GM18511 (cell line): ENCODE data around the gene GLG1.

ENCODE experiments used
- ATAC-seq: cut with Tn5 transposase; IDR thresholded peaks from one replicate; pipeline ENCODE4 v1.9.1; 2021; ENCODE audit warnings: mild to moderate bottlenecking, moderate library complexity; ENCODE audit not compliant: unreplicated experiment

Gene GLG1

GRCh38 chr16:74611721-74612120 lies 4.8 kb upstream of the GLG1 start:
- ATAC-seq = no peak

DNA sequence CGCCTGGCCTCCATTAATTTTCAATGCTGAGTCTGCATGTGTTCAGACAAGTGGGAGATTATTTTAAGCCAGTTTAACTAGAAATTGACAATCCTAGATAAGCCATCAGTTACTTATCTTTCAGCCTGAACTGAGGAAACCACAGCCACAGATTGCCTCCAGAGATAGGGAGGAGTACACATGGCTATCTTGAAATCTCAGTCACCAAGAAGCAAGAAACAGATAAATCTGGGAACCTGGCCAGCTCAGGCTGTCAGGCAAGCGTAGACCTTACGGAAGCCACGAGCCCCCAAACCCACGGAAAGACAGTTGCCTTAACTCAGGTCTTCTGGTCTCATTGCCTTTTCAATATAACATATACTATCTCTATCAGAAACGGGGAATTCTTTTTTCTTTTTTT lies 2.0 kb upstream of the GLG1 start:
- no peak for ATAC-seq

DNA sequence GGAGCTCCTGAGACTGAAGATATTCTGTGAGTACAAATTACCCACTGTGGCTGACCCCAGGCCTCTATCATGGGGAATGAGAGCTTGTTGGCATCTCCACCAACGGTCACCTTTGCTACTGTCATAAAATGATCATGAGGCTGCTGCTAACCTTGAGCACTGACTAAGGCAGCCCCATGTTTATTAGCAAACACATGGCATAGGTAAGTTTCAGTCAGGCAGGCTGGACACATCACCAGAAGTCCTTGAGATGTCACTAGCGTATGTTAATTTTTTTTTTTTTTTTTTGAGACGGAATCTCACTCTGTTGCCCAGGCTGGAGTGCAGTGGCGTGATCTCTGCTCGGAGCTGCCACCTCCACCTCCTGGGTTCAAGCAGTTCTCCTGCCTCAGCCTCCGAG lies 1.5 kb upstream of the GLG1 start:
- no peak for ATAC-seq

- no peak for ATAC-seq
Measured at GRCh38 chr16:74607962-74608356, 1.0 kb upstream of the GLG1 start.

- peak; percentile 45 for ATAC-seq
Measured at GRCh38 chr16:74607310-74607961, 522 bp upstream of the GLG1 start.

DNA sequence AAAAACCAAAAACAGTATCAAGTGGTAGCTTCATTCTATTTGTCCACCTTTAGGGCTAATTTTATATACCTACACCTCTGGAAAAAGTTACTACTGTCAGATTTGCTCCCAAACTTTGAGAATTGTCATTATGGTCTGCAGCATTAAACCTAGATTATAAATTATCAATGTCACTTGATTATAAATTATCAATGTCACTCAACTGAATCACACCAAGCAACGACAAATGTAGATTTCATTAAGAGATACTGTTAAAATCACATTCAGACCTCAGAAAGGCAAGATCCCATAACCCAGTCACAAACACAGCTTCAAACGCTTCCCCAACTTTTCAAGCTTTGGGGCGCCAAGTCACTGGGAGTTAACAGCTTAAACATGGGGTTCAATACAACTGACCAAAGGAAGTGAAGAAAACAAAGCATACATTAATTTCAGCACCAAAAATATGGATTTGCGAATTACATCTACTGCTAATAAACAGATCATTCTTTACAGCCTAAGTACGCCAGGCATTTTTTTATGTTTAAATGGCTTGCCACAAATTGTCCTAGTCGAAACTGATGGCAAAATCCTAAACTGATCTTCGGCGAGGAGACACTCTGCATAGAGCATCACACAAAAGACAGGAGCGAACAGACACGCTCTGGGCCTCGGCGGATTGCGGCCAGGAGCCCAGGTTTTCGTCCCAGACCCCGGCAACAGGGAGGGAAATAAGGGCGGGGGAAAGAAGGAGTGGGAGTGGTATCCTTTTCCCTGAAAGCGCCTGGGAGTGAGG lies 981 bp downstream of the GLG1 start:
- ATAC-seq = peak; percentile 19

DNA sequence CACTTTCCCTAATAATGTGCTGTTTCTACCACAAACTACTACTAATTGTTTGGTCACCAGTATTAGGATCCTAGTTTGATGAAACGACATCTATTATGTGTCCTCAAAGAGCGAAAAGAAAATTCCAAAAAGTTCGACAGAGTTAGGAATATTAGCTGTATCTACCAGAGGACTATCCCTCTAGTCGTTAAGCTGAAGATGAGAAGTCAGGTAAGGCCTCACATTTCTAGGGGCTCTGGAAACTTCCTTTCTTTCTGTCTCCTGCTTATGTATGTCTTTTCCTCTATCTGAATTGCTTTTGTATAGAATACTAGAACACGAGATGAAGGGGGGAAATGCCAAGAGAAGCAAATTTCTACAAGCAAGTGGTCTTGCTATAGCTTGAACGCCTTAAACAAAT lies 1.6 kb downstream of the GLG1 start:
- ATAC-seq = no peak

DNA sequence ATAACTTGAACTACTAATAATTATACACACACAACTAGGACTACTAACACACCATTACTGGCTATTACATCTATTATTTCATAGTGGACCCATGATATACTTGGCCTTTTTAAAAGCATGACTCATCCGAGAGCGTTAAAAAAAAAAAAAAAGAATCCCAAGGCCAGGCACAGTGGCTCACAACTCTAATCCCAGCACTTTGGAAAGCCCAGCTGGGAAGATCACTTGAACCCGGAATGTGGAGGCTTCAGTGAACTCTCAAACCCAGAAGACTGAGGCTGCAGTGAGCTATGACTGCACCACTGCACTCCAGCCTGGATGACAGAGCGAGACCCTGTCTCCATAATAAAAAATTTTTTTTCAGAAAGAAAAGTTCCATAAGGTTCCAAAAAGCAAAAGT lies 3.1 kb downstream of the GLG1 start:
- ATAC-seq = no peak

DNA sequence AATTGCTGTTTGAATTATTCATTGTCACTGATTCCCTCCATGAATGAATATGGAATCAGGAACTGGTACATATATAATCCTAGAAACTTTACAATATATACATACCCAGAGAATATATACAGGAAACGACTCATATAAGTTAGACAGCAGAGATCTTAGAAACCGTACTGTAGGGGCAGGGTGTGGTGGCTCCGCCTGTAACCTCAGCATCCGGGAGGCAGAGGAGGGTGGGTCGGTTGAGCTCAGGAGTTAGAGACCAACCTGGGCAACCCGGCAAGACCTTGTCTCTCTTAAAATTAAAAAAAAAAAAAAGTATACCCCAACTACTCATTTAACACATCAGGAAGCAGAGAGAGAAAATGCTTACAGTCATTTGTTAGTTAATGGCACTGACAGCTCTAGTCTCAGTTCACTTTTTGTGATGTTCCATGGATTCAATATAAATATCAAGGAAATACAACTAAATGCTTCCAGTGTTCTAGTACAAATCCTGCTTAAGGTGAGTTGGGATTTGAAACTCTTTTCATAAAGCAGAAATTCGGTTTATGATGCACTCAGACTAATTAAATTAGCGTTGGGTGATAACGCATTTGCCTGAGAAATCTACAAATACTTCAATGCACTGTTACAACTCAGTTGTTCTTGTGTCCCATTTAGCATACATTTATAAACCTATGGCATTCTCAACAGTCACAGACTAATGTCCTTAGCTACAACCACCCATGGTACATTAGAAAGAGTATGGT lies 5.6 kb downstream of the GLG1 start:
- peak; percentile 91 for ATAC-seq

DNA sequence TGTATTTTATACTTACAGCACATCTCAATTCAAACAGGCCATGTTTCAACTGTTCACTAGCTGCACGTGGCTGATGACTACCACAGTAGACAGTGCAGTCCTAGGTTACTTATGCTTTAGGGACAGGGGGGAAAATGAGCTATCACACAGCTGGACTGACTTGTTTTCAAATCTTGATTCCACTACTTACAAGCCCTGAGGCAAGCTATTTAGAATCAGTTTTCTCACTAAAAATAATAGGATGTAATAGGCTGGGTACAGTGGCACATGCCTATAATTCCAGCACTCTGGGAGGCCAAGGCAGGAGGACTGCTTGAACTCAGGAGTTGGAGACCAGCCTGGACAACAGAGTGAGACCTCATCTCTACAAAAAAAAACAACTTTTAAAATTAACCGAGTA lies 10.3 kb downstream of the GLG1 start:
- ATAC-seq = no peak

DNA sequence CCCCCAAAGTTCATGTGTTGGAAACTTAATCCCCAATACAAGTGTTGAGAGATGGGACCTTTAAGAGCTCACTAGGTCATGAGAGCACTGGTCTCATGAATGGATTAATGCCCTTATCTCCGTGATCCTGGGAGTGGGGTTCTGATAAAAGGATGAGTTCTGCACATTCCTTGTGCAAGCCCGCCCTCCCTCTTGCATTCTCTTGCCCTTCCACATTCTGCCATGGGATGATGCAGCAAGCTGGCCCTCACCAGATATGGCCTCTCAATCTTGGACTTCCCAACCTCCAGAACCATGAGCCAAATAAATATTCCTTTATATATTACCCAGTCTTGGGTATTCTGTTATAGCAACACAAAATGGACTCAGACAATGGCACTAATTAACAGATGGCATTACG lies 14.1 kb downstream of the GLG1 start:
- ATAC-seq = no peak

DNA sequence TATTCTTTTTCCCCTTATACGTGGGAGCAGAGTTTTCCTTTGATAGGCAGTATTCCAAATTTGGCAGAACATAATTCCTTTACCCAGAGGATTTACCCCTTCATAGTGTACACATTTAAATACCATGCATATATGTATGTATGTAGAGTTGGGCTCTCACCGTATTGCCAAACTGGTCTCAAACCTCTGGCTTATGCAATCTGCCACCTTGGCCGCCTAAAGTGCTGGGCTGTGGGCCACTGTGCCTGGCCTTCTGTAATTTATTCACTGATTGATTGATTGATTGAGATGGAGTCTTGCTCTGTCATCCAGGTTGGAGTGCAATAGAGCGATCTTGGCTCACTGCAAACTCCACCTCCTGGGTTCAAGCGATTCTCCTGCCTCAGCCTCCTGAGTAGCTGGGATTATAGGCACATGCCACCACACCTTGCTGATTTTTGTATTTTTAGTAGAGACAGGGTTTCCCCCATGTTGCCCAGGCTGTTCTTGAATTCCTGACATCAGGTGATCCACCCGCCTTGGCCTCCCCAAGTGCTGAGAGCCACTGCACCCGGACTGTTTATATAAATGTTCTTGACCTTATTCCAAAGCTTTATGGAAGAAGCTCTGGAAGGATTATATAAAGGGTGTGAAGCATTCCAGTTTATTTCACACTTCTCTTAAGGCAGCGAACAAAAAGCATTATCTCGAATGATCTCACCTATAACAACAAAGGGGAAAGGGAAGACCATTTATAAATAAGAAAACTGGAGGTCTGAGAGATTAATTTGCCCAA lies 14.9 kb downstream of the GLG1 start:
- no peak for ATAC-seq

DNA sequence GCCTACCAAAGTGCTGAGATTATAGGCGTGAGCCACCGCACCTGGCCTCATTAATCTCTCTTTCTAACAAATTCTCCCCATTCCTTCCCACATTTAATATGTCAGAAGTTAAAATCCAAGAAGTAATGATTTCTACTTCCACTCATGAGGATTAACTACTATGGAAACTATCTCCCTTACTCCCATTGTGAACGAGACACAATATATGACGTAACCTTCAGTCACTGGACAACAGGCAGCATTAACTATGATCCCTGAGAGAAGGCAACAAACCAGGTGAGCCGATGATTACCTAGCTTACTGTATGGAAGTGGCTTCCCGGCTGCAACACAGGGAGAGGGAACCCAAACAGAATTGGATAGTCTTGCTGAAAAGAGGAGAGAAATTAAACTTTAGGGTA lies 20.0 kb downstream of the GLG1 start:
- no peak for ATAC-seq

DNA sequence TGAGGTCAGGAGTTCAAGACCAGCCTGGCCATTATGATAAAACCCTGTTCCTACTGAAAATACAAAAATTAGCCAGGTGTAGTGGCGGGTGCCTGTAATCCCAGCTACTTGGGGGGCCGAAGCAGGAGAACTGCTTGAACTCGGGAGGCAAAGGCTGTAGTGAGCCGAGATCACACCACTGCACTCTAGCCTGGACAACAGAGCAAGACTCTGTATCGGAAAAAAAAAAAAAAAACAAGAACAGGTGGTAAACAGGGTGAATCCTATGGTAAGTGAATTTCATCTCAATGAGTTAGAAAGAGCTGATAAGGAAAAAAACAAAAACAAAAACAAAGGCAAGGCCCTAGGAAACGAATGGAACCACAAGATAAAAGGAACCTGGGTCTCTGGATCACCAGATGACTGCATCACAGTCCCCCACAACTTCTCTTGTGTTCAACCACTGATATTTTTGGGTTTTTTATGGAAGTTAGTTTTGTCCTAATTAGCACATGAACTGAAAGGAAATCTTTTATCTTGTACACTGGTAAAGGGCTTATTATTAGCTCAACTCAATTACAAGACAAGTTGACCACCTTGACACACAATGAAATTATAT lies 21.0 kb downstream of the GLG1 start:
- no peak for ATAC-seq

DNA sequence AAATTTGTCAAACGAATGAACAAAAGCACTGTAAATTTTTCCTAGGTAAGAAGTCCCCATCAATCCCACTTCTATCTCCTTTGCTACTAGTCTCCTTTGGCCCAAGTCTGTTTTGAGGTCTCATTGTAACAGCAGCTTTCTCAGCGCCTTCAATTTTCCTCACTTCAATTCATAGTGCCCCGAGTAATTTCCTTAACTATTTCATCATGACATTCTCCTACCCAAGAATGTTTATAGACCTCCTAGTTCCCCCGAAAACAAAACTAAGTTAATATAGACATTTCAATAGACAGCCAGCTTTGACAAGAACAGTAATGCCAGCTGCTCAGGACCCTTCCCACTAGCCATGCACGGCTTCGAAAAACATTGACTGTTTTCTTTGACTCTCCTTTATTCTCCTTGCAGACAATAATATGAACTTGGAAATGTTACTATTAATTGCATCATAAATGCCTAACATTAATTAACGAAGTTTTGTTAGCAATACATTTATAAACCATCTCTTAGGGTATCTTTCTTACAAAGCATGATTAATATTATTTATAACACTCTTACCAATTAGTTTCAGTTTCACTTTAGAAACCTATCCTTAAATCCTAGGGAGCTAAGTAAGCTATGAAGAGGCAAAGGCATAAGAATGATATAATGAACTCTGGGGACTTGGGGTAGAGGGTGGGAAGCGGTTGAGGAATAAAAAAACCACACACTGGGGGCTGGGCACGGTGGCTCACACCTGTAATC lies 22.8 kb downstream of the GLG1 start:
- no peak for ATAC-seq

DNA sequence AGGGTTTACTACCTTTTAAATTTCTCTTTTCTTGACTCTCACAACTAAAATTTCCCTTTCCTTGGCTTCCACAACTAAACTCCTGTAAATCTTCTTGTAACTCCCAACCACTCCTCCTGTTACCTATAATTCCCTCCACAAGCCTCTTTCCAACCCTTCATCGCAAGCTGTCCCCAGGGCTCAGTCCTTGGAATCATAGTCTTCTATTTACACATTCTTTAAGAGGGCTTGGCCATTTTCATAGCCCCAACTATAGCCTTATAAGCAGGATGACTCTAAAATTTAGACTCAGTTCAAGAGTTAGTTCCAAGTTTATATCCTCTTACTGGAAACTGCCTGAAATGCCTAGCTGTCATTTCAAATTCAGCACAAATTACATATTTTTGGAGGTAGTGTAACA lies 23.9 kb downstream of the GLG1 start:
- no peak for ATAC-seq

- ATAC-seq = peak; percentile 55
Measured at GRCh38 chr16:74580833-74581232, 26.1 kb downstream of the GLG1 start.

- no peak for ATAC-seq
Measured at GRCh38 chr16:74578838-74579237, 28.1 kb downstream of the GLG1 start.

GRCh38 chr16:74578433-74578832 lies 28.5 kb downstream of the GLG1 start:
- no peak for ATAC-seq

DNA sequence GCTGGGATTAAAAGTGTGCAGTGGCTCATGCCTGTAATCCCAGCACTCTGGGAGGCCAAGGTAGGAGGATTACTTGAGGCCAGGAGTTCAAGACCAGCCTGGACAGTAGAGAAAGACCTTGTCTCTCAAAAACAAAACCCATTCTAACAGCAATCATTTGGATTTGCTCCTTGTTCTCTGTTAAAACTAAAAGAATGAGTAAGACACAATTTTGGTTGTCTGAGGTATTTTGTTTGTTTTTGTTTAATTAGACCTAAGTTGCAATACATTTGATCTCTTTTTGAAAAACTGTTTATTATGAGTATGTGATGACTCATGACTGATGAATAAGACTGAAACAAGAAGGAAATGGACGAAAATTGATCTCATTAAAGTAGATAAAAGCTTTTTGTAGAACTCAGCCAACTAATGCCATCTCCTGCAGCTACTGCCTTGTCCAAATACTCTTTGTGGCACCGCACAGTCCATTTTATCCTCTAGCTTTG lies 29.0 kb downstream of the GLG1 start:
- ATAC-seq = no peak
